ENCODE data around the gene FIBP. TPM values are rescaled to one million over a fixed set of nuclear protein-coding genes. Genes with fewer than 3 reads are reported as not detected.
"Not testable (repeated sequence)": the region's sequence is repeated elsewhere in the genome, so short reads cannot be mapped to it uniquely, and the experiment has no call there.

FIBP gene
- total RNA-seq, 4 donors from 2014 or later, result 53.4 to 82.6 (median 75.9) TPM

DNA sequence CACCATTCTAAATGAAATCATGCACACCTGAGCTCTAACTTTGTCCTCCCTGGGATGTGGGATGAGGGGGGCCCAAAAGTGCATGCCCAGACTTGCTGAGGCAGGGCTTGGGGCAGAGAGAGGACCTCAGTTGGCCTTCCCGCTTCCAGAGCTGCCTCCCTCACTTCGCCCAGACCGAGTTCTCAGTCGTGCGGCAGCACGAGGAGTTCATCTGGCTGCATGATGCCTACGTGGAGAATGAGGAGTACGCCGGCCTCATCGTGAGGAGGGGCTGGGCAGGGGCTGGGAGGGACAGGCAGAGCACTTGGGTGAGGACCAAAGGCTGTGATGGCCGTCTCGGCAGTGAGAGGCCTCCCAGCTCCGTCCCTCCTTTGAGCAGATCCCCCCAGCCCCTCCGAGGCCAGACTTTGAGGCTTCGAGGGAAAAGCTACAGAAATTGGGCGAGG is 38.5 kb downstream of the FIBP start:
- Histone ChIP-seq H3K4me3 (no peak overlapping the region), H3K9me3 (no peaks in the 10 kb centered on the region), H3K27ac (no peak overlapping the region), H3K36me3 (peaks cover 0 to 20% (median 3%) of the 10 kb centered on the region in 4 donors), H3K27me3 (no peaks in the 10 kb centered on the region), H3K4me1 (peaks cover 16 to 32% (median 28%) of the 10 kb centered on the region in 4 donors)
- intact Hi-C loops (cut with DNase I; ENCODE audit: low total_unique reads) (no loop called here), in situ Hi-C loops (cut with MboI; ENCODE audit: low pct_ligation_motif_present in 1 of 4, low pct_unique_long_range_greater_than_20kb in 1 of 4, low sequenced_read_pairs in 3 of 4) (no loop called here)
- TF ChIP-seq, protein P1, sequence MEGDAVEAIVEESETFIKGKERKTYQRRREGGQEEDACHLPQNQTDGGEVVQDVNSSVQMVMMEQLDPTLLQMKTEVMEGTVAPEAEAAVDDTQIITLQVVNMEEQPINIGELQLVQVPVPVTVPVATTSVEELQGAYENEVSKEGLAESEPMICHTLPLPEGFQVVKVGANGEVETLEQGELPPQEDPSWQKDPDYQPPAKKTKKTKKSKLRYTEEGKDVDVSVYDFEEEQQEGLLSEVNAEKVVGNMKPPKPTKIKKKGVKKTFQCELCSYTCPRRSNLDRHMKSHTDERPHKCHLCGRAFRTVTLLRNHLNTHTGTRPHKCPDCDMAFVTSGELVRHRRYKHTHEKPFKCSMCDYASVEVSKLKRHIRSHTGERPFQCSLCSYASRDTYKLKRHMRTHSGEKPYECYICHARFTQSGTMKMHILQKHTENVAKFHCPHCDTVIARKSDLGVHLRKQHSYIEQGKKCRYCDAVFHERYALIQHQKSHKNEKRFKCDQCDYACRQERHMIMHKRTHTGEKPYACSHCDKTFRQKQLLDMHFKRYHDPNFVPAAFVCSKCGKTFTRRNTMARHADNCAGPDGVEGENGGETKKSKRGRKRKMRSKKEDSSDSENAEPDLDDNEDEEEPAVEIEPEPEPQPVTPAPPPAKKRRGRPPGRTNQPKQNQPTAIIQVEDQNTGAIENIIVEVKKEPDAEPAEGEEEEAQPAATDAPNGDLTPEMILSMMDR (IDR thresholded peaks at IDR 0.05), result no peak
- peak in 1 of 3 donors; percentile 3 for TF ChIP-seq POLR2AphosphoS5 (IDR thresholded peaks at IDR 0.05)
- TF ChIP-seq POLR2A (IDR thresholded peaks at IDR 0.05), result peak; percentile 22
- no peak for TF ChIP-seq EP300 (IDR thresholded peaks at IDR 0.05; ENCODE audit: low read depth)
- no peak for DNase-seq
- WGBS, 2 donors (ENCODE audit: low coverage in 1 of 2), result 72% methylated on average over 16 of the region's 16 CpGs; no CpG with 5 or more reads in 1 of the 2 donors

DNA sequence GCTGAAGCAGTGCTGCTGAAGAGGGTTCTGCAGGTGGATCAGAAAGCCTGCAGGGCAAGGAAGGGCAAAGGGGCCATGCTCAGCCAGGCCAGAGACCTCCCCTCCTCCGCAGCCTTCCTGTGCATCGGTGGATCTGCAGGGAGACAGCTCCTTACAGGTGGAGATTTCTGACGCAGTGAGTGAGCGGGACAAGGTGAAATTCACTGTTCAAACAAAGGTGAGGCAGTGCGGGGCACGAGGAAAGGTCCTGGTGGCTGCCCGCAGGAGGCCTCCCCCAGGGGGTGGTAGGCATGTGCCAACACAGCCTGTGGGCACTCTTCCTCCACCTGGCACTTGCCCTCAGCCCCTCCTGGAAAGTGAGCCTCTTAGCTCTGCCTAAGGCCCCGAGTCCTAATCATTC is 38.9 kb downstream of the FIBP start:
- H3K27ac ChIP-seq, result no peak overlapping the region
- H3K9me3 ChIP-seq, result no peaks in the 10 kb centered on the region
- H3K27me3 ChIP-seq, result no peaks in the 10 kb centered on the region
- 58% methylated on average over 8 of the region's 8 CpGs; no CpG with 5 or more reads in 1 of the 2 donors for WGBS, 2 donors (ENCODE audit: low coverage in 1 of 2)
- DNase-seq, result peak; percentile 27
- TF ChIP-seq EP300 (IDR thresholded peaks at IDR 0.05; ENCODE audit: low read depth) (no peak), POLR2AphosphoS5 (IDR thresholded peaks at IDR 0.05) (no peak), POLR2A (IDR thresholded peaks at IDR 0.05) (no peak)
- TF ChIP-seq, protein P1 (IDR thresholded peaks at IDR 0.05), result no peak
- intact Hi-C loops (cut with DNase I; ENCODE audit: low total_unique reads), result no loop called here
- peaks cover 16 to 28% (median 26%) of the 10 kb centered on the region in 4 donors for H3K4me1 ChIP-seq
- H3K4me3 ChIP-seq, result no peak overlapping the region
- in situ Hi-C loops (cut with MboI; ENCODE audit: low pct_ligation_motif_present in 1 of 4, low pct_unique_long_range_greater_than_20kb in 1 of 4, low sequenced_read_pairs in 3 of 4), result no loop called here
- H3K36me3 ChIP-seq, result peaks cover 0 to 16% (median 1%) of the 10 kb centered on the region in 4 donors

DNA sequence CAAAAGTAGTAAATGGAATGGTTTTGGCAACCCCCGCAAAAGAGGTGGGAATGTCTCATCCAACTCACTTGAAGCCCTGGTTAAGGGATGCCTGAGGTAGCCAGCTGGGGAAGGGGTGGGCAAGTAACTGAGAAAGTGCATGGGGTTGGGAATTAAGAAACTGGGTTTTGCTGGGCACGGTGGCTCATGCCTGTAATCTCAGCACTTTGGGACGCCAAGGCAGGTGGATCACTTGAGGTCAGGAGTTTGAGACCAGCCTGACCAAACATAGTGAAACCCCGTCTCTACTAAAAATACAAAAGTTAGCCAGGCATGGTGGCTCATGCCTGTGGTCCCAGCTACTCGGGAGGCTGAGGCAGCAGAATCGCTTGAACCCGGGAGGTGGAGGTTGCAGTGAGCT is 39.6 kb downstream of the FIBP start:
- WGBS, 2 donors (ENCODE audit: low coverage in 1 of 2), result 40 to 76% methylated on average over 1 to 7 of the region's 7 CpGs
- peaks cover 0 to 12% (median 0%) of the 10 kb centered on the region in 4 donors for H3K36me3 ChIP-seq
- H3K9me3 ChIP-seq; H3K4me3 ChIP-seq; H3K27ac ChIP-seq; intact Hi-C loops (cut with DNase I; ENCODE audit: low total_unique reads); in situ Hi-C loops (cut with MboI; ENCODE audit: low pct_ligation_motif_present in 1 of 4, low pct_unique_long_range_greater_than_20kb in 1 of 4, low sequenced_read_pairs in 3 of 4); H3K27me3 ChIP-seq; DNase-seq: not testable (repeated sequence)
- H3K4me1 ChIP-seq, result peaks cover 15 to 31% (median 21%) of the 10 kb centered on the region in 4 donors

DNA sequence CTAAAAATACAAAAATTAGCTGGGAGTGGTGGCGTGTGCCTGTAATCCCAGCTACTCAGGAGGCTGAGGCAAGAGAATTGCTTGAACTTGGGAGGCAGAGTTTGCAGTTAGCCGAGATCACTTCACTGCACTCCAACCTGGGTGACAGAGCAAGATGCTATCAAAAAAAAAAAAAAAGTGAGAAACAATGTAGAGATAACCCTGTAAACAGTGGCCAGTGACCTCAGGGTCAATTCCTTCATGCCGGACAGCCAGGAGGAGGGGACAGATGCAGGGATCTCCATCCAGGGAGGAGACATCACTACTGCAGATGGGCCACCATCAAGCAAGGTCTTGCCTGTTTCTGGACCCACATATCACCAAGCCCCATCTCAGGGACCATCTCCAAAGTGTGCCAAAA is 40.5 kb downstream of the FIBP start:
- Histone ChIP-seq H3K4me3 (no peak overlapping the region), H3K27me3 (no peaks in the 10 kb centered on the region), H3K36me3 (peaks cover 0 to 12% (median 0%) of the 10 kb centered on the region in 4 donors), H3K4me1 (peaks cover 5 to 27% (median 12%) of the 10 kb centered on the region in 4 donors), H3K27ac (no peak overlapping the region), H3K9me3 (no peaks in the 10 kb centered on the region)
- intact Hi-C loops (cut with DNase I; ENCODE audit: low total_unique reads) (no loop called here), in situ Hi-C loops (cut with MboI; ENCODE audit: low pct_ligation_motif_present in 1 of 4, low pct_unique_long_range_greater_than_20kb in 1 of 4, low sequenced_read_pairs in 3 of 4) (no loop called here)
- TF ChIP-seq, protein P1 (IDR thresholded peaks at IDR 0.05), result no peak
- TF ChIP-seq EP300 (IDR thresholded peaks at IDR 0.05; ENCODE audit: low read depth) (no peak), POLR2A (IDR thresholded peaks at IDR 0.05) (no peak), POLR2AphosphoS5 (IDR thresholded peaks at IDR 0.05) (no peak)
- no peak for DNase-seq
- 82 to 89% methylated on average over 1 to 3 of the region's 3 CpGs for WGBS, 2 donors (ENCODE audit: low coverage in 1 of 2)
